Umbilical cord (tissue), 2 donors: ENCODE results near the gene FSCN2. TPM values are rescaled to one million over a fixed set of nuclear protein-coding genes. Genes with fewer than 3 reads are reported as not detected.

Experiments used
- DNase-seq: peaks from one replicate; pipeline ENCODE4 v3.0.0-alpha.2; 2015; ENCODE audit warnings: low spot score
- total RNA-seq: library from RNA; depleted of rRNA; stranded (reverse); fragments of >200 nt; gene quantifications from one replicate; pipeline ENCODE4 v1.2.3, GENCODE V29; 2014; ENCODE audit warnings: low replicate concordance; ENCODE audit not compliant: insufficient read depth

FSCN2 gene
- total RNA-seq, 1 donor from 2014 or later = 2.2 TPM

GRCh38 chr17:81556175-81556691 lies 28.1 kb downstream of the FSCN2 start:
- no peak for DNase-seq

DNA sequence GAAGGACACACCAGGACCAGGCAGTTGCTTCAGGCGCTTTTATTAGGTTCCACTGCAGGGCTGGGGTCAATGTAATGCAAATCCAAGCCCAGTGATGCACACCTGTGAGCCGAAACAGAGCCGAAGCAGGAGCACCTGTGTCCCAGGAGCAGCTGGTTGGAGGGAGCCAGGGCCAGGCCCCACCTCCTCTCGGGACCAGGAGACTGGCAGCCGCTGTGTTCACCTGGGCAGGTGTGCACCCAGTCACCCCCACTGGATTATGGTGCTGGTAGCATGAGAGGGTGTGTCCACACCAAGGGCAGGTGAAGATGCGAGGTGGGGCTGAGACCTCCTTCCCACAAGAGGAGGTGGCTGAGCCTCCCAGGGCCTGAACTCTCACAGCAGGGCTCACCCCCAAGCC lies 28.7 kb downstream of the FSCN2 start:
- no peak for DNase-seq

DNA sequence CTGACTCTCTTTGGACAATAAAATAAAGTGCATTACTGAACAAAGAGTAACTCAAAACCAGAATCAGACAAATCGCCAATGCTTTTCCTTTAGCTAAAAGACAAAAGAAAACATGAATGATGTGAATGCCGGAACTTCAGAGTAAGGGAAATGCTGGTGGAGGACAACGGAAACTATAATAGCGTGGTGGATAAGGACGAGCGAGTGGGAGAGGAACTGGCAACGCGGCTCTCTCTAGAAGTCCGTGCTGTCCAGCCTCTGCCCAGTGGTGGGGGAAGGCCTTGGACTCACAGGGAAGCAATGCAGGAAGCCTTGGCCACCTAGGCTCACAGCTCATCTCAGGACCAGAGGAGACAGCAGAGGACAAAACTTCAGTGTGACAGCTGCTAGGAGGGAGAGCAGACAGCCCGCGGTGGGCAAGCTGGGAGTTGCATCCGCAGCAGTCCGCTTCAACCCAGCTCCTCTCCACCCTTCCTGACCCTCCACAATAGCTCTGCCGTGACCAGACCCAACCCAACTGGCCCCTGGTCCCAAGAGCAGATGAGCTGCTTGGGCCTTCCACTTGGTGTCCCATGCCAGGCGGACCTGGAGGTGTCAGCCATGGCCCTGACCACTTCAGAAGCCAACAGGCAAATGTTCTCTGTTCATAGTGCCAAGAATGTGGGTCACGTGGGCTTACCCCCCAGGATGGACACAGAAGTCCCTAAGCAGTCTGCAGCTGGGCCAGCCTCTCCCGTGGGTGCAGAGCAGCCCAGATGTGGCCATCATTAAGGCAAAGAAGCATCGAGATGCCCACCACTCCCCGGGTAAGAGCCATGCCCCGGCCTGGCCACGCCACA lies 29.3 kb downstream of the FSCN2 start:
- DNase-seq = no peak

DNA sequence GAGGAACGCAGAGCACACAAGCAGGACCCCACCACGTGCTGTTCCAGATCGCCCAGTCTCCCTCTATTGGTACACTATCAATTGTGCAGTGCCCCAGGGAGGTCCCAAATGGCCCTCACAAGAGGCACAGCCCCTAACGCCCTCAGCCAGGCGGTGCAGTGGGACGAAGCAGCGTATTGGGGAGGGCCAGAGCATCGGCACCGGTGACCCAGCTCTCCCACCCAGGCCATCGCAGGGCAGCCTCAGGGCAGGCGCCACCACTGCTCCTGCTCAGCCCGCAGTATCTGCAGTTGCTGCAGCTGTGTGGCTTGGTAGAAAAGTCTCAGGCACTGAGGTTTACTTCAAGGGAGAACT lies 29.9 kb downstream of the FSCN2 start:
- DNase-seq = no peak

GRCh38 chr17:81558941-81559806 lies 31.0 kb downstream of the FSCN2 start:
- no peak for DNase-seq

DNA sequence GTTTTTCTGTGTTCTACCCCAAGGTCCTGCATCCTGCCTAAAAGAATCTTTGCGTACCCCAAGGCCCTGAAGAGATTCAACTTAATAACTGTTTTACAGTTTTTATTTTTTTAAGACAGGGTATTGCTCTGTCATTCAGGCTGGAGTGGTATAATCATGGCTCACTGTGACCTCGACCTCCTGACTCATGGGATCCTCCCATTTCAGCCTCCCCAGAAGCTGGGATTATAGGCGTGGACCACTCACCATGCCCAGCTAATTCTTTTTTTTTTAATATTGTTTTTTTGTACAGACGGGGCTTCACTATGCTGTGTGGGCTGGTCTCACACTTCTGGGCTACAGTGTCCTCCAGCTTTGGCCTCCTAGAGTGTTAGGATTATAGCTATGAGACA lies 33.3 kb downstream of the FSCN2 start:
- no peak for DNase-seq

- DNase-seq = peak; percentile 71
These were observed 35.8 kb downstream of the FSCN2 start for GRCh38 chr17:81563861-81564586.

DNA sequence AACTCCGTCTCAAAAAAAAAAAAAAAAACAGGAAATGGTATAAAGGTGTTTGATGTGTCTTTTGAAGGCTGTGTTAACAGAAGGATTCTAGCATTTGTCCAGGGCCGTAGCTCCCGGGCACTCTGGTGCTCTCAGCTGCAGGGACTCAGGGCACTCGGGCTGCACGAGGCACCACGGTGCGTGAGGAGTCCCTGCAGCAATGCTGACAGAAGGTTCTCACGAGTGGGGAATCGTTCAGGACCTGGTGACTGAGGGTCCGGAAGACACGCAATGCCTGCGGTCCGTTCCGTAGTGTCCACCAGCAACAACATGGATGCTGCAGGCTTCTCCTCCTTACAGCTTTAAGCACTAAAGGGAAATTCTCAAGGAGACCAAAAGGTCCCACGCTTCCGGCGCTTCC lies 36.6 kb downstream of the FSCN2 start:
- DNase-seq = no peak

DNA sequence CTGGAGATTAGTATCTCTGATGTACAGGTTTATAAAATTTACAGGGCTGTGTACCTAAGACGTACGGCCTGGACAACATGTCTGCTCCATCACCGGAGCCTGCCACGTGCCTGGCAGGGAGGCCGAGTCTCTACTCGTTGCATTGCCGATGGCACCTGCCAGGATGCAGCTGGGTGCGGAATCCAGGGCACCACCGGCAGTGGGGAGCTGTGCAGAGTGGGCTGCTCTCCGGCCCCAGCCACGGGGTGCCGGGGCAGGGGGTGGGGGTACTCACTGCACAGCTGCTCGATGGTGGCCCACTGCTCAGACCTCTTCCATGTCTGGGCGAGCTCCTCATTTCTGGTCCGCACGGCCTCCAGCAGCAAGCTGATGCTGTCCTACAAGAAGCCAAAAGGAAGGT lies 37.1 kb downstream of the FSCN2 start:
- DNase-seq = no peak

DNA sequence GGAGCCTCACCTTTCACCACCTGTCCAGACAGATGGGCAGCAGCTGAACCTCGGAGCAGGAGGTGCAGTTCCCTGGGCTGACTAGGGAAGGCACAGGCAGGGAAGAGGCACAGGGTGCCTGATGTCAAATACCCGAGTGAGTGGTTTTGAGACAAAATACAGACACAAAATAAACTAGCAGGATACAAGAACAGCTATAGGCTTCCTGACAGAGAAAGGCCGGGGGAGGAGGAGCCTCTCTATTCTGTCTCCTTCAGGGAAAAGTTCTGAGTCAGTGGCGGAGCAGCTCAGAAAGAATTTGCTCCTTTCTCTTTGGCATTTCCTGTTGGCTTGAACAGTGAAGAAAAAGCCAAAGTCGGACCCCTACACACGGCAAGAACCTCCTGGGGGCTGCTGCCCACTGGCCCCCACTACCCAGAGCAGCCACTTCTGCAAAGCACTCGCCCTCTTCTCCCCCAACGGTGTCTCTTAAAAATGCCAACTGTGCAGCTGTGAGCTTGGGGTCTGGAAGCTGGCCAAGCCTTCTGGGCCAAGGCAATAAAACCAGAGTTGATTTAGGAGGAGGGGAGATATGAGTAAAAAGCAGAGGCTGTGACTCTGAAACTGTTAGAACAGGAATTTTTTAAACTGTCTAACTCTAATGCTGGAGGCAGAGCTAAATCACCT lies 38.4 kb downstream of the FSCN2 start:
- peak; percentile 98 for DNase-seq

- DNase-seq = no peak
These were observed 39.0 kb downstream of the FSCN2 start for GRCh38 chr17:81567191-81567590.

DNA sequence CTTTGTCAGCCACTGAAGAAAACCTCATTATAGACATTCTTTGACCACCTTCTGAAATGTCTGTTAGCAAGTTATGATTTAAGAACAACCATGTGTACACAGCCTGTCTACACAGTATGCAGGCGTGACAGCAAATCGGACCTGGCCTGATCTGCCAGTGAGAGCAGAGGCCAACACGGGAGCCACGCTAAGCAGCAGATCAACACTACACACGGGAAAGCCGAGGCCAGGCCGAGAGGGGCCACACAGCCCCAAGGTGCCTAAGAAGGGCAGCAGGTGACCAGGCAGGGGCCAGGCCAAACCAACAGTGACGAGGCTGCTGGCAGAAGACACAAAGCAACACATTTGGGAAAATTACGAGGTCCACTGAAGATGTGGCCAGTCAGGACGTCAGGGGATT lies 40.2 kb downstream of the FSCN2 start:
- DNase-seq = no peak

- no peak for DNase-seq
These were observed 41.9 kb downstream of the FSCN2 start for GRCh38 chr17:81569986-81570514.

DNA sequence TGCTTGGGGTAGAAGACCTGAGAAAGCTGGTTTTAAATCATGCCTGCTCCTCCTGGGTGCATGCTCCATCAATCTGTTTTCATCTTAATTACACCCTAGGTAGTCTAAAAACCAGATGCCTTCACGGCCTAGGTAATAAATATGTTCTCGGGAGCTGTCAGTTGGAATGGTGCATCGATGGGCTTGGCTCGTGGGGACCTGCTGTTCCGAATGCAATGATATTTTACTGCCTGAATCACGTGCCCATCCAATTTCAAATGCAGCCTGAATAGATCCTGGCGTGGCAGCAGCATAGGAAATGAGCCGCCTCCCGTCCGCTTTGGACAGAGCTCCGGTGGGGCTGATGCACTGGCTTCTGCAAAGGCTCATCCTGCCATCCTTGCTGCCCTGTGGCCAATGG lies 42.8 kb downstream of the FSCN2 start:
- DNase-seq = no peak

DNA sequence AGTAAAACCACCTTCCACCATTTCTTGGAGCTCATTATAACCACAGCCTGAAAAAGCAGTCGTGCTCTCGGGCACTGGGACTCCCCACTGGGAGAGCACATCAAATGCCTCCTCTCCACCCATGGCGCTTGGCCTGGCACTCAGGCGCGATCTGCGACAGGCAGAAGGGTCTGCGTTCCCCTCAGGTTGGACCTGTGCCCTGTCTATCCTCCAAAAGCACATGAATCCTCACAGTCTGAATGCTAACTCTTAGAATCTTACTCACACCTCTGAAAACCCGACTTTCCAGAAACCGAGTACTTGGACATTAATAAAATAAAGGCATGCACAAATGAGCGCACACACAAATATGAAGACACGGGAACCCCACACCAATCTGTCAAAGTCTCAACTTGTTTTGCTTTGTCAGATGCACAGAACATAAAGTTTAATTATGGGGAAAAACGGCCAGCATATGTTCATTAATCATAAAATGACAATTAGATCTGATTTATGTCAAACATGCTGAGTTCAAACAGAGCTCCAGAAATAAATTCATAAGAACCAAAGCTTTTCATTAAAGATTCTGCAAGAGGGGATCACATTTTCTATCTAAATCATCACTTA lies 44.5 kb downstream of the FSCN2 start:
- DNase-seq = peak; percentile 20

GRCh38 chr17:81573794-81574642 lies 45.8 kb downstream of the FSCN2 start:
- no peak for DNase-seq

- no peak for DNase-seq
These were observed 46.4 kb downstream of the FSCN2 start for GRCh38 chr17:81574643-81574956.

DNA sequence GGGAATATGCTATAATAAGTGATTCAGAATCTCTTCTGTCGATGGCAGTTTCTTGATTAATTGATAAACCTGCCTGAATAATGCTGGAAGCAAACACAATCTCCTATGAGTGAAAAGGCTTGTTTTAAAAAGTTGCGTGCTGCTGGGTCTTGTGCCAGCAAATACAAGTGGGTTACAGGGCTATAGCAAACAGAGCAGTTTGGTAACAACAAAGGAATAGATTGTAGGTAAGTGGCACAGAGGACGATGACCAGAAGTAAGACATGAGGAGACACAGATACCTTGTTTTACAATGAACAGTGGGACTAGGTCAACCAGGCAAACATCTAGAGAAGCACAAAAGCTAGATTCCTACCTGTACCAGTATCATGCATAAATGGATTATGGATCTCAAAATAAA lies 47.7 kb downstream of the FSCN2 start:
- DNase-seq = no peak

DNA sequence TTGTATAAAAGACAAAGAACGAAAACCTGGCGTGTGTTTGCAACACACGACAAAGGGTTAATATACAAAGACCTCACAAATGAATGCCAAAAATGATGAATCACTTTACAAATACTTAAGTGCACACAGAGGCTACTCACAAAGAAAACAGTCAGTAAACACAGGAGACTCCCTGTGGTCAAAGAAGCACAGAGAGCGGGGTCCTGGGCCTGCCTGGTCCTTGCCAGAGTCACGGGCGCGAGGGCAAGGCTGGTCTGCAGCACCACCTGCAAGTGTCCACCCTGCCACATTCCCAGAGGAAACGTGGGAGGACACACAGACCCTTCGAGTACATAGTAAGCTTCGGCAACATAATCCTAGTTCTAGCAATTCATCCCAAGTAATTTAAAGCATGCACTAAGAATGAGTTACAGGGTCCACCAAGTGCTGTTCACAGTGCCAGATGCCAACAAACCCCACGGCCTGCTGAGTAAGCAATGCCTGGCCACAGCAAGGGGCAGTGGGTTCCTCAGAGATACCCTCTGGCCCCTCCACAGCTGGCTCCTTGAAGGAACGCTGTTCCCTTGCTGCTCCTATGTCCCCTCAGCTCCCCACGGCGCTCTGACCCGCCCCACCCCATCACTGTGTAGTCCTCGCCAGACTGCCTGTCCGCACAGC lies 48.6 kb downstream of the FSCN2 start:
- peak; percentile 70 for DNase-seq
